Measurements from ENCODE around the gene ZNF628. TPM values are rescaled to one million over a fixed set of nuclear protein-coding genes. Genes with fewer than 3 reads are reported as not detected.

ZNF628 gene
- total RNA-seq, 1 donor from 2014 or later = 16.8 TPM

DNA sequence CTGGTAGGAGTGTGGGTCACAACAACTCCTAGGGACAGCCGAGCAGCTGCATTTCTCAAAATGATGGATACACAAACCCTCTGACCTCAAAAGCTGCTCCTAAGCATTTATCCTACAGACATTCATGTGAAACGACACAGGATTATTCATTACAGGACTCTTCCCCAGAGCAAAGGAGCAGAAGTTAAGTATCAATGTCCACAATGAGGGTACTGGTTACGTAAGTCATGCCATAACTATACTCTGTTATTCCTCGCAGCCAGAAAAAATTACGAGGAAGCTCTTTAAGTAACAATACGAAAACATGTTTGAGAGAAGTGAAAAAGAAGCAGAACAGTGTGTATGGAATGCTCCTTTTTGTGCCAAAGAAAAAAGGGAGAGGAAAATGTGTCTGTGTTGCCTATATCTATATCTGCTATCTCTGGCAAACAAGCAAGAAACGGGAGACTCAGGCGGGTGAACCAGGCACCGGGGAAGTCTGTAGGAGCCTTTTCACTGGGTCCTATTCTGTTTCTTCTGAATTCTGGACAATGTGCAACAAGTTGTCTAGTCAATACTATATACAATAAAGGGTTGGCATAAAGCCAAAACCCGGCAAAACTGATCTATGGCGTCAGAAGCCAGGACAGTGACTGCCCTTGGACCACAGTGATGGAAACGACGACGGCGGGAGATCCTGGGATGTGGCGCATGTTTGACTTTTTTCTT lies 16.3 kb upstream of the ZNF628 start:
- TF ChIP-seq CTCF (IDR thresholded peaks at IDR 0.05; ENCODE audit: unreplicated experiment) = no peak
- Mint-ChIP-seq H3K27me3 (peaks cover 6% of the 10 kb centered on the region), H3K4me1 (ENCODE audit: low read depth) (peaks cover 18% of the 10 kb centered on the region), H3K4me3 (ENCODE audit: low read depth) (peak overlapping the region; percentile 77), H3K9me3 (ENCODE audit: low read depth) (no peaks in the 10 kb centered on the region), H3K36me3 (ENCODE audit: insufficient read depth) (no peaks in the 10 kb centered on the region), H3K27ac (peak overlapping the region; percentile 92)
- DNase-seq (ENCODE audit: low spot score, unreplicated experiment) = no peak

GRCh38 chr19:55460670-55461258 lies 15.7 kb upstream of the ZNF628 start:
- TF ChIP-seq CTCF (IDR thresholded peaks at IDR 0.05; ENCODE audit: unreplicated experiment) = no peak
- H3K4me3 Mint-ChIP-seq (ENCODE audit: low read depth) = peak overlapping the region; percentile 77
- peaks cover 7% of the 10 kb centered on the region for H3K27me3 Mint-ChIP-seq
- H3K36me3 Mint-ChIP-seq (ENCODE audit: insufficient read depth) = no peaks in the 10 kb centered on the region
- DNase-seq (ENCODE audit: low spot score, unreplicated experiment) = peak; percentile 59
- peak overlapping the region; percentile 92 for H3K27ac Mint-ChIP-seq
- H3K4me1 Mint-ChIP-seq (ENCODE audit: low read depth) = peaks cover 18% of the 10 kb centered on the region
- no peaks in the 10 kb centered on the region for H3K9me3 Mint-ChIP-seq (ENCODE audit: low read depth)

DNA sequence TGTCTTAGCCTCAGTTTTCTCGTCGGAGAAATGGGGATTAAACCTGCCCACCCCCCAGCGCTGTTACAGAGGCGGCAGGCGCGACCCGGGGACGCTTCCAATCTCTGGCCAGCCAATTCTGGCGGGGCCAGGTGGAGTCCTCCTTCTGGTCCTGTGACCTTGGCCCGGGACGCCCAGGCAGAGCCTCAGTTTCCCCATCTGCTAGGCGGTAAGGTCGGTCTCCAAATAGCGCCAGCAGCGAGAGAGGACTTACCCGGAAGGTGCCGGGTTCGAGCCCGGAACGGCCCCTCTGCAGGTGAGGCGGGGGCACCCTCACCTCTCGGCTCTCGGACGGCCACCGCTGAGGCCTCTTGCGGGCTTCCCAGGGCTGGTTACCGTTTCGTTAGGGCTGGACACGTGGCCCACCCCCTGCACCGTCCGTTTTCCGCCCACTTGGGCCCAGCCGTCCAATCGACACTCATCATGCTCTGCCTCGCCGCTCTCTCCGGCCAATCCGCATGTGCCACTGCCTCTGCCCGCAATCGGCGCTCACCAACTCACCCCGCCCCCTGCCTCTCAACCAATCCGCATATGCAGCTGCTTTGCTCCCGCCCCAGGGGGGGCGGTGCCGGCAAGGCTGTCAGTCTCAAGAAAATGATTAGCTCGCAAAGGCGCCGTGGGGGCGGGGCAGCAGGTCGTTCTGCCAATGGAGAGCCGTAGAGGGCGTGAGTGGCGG lies 15.0 kb upstream of the ZNF628 start, which contains the start of gene ISOC2:
TSS of gene ISOC2 (minus strand) at position 384 of the 715 bp plus-strand sequence. CDS start 5,156 bp downstream, outside the sequence.
- Mint-ChIP-seq H3K4me1 (ENCODE audit: low read depth) (peaks cover 18% of the 10 kb centered on the region), H3K9me3 (ENCODE audit: low read depth) (no peaks in the 10 kb centered on the region), H3K36me3 (ENCODE audit: insufficient read depth) (no peaks in the 10 kb centered on the region), H3K27ac (peak within 1 kb of the TSS; percentile 92), H3K27me3 (peaks cover 13% of the 10 kb centered on the region), H3K4me3 (ENCODE audit: low read depth) (peak within 1 kb of the TSS; percentile 77)
- TF ChIP-seq CTCF (IDR thresholded peaks at IDR 0.05; ENCODE audit: unreplicated experiment) = no peak
- DNase-seq (ENCODE audit: low spot score, unreplicated experiment) = peak; percentile 100

DNA sequence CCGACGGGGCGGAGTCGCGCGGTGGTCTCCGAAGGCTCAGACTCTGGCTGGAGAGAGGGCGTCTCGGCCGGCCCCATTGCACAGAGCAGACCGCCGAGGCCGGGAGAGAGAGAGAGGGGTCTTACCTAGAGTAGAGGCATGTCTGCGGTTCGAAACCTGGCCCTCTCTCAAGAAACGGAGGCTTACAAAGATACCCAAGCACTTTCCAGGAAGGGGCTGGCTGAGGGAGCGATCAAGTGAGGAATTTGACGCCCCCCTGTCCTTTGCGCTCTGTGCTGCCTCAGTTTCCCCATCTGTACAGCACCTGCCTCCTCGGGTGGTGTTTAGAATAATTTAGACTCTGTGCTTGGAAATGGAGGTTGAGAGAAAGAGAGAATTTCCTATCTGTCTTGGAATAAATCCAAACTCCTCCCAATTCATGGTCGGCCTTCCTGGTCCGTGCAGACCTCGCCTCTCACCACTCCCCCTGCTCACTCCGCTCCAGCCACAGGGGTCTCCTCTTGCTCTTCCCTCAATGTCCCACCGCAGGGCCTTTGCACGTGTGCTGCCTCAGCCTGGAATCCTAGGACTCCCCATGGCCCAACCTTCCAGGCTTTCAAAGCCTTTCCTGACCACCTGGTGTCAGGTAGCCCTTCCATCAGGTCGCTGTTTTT lies 14.3 kb upstream of the ZNF628 start:
- Mint-ChIP-seq H3K4me1 (ENCODE audit: low read depth) (peaks cover 18% of the 10 kb centered on the region), H3K27me3 (peaks cover 17% of the 10 kb centered on the region), H3K27ac (peak overlapping the region; percentile 92), H3K36me3 (ENCODE audit: insufficient read depth) (no peaks in the 10 kb centered on the region), H3K4me3 (ENCODE audit: low read depth) (peak overlapping the region; percentile 77), H3K9me3 (ENCODE audit: low read depth) (no peaks in the 10 kb centered on the region)
- no peak for DNase-seq (ENCODE audit: low spot score, unreplicated experiment)
- no peak for TF ChIP-seq CTCF (IDR thresholded peaks at IDR 0.05; ENCODE audit: unreplicated experiment)

DNA sequence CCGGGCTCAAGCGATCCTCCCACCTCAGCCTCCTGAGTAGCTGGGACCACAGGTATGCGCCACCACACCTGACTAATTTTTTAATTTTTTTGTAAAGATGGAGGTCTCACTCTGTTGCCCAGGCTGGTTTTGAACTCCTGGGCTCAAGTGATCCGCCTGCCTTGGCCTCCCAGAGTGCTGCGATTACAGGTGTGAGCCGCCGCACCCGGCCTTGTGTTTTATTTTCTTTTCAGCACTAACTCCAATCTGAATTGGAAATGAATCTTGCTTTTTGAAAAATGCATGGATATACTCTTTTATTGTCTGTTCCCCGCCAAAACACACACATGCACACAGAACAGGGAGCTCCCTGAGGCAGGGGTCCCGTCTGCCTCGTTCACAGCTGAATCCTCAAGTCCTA lies 13.7 kb upstream of the ZNF628 start:
- Mint-ChIP-seq H3K9me3 (ENCODE audit: low read depth) (no peaks in the 10 kb centered on the region), H3K4me1 (ENCODE audit: low read depth) (peaks cover 18% of the 10 kb centered on the region), H3K27me3 (peaks cover 21% of the 10 kb centered on the region), H3K27ac (no peak overlapping the region), H3K36me3 (ENCODE audit: insufficient read depth) (no peaks in the 10 kb centered on the region), H3K4me3 (ENCODE audit: low read depth) (no peak overlapping the region)
- no peak for TF ChIP-seq CTCF (IDR thresholded peaks at IDR 0.05; ENCODE audit: unreplicated experiment)
- DNase-seq (ENCODE audit: low spot score, unreplicated experiment) = no peak

All from progenitor cell of endocrine pancreas (in vitro differentiated cells).